Measurements from ENCODE around the gene RNU1-3.
"Not testable (repeated sequence)": the region's sequence is repeated elsewhere in the genome, so short reads cannot be mapped to it uniquely, and the experiment has no call there.

Gene RNU1-3

GRCh38 chr1:16647179-16648176 is 19.3 kb downstream of the RNU1-3 start:
- H3K4me1 ChIP-seq (ENCODE audit: low read length) = peaks cover 15% of the 10 kb centered on the region
- not testable (repeated sequence) for H3K27me3 ChIP-seq (ENCODE audit: low read depth, low read length); H3K36me3 ChIP-seq (replicated peaks; ENCODE audit: low read depth, low read length); H3K4me3 ChIP-seq (ENCODE audit: low read length); H3K4me2 ChIP-seq (ENCODE audit: low read length); H2AFZ ChIP-seq (ENCODE audit: low read depth, low read length); H3K9me3 ChIP-seq (ENCODE audit: insufficient read depth, low read length); H3K27ac ChIP-seq (ENCODE audit: low read length); H3K9ac ChIP-seq (ENCODE audit: low read length); H4K20me1 ChIP-seq (ENCODE audit: insufficient read depth, low read length)
- H3K79me2 ChIP-seq (ENCODE audit: low read length) = peaks cover 19% of the 10 kb centered on the region

- H2AFZ ChIP-seq (ENCODE audit: low read depth, low read length); H4K20me1 ChIP-seq (ENCODE audit: insufficient read depth, low read length); H3K27ac ChIP-seq (ENCODE audit: low read length); H3K9ac ChIP-seq (ENCODE audit: low read length); H3K4me3 ChIP-seq (ENCODE audit: low read length); H3K4me2 ChIP-seq (ENCODE audit: low read length); H3K36me3 ChIP-seq (replicated peaks; ENCODE audit: low read depth, low read length); H3K27me3 ChIP-seq (ENCODE audit: low read depth, low read length); H3K9me3 ChIP-seq (ENCODE audit: insufficient read depth, low read length): not testable (repeated sequence)
- Histone ChIP-seq H3K79me2 (ENCODE audit: low read length) (peaks cover 19% of the 10 kb centered on the region), H3K4me1 (ENCODE audit: low read length) (peaks cover 15% of the 10 kb centered on the region)
Measured at GRCh38 chr1:16646716-16647115, 20.0 kb downstream of the RNU1-3 start.

- Histone ChIP-seq H3K4me1 (ENCODE audit: low read length) (peaks cover 15% of the 10 kb centered on the region), H3K79me2 (ENCODE audit: low read length) (peaks cover 19% of the 10 kb centered on the region)
- H3K4me3 ChIP-seq (ENCODE audit: low read length); H3K27me3 ChIP-seq (ENCODE audit: low read depth, low read length); H4K20me1 ChIP-seq (ENCODE audit: insufficient read depth, low read length); H3K27ac ChIP-seq (ENCODE audit: low read length); H2AFZ ChIP-seq (ENCODE audit: low read depth, low read length); H3K9ac ChIP-seq (ENCODE audit: low read length); H3K4me2 ChIP-seq (ENCODE audit: low read length); H3K36me3 ChIP-seq (replicated peaks; ENCODE audit: low read depth, low read length); H3K9me3 ChIP-seq (ENCODE audit: insufficient read depth, low read length): not testable (repeated sequence)
Measured at GRCh38 chr1:16646061-16646664, 20.6 kb downstream of the RNU1-3 start.

GRCh38 chr1:16645271-16646060 is 21.3 kb downstream of the RNU1-3 start:
- not testable (repeated sequence) for H2AFZ ChIP-seq (ENCODE audit: low read depth, low read length); H3K27me3 ChIP-seq (ENCODE audit: low read depth, low read length); H4K20me1 ChIP-seq (ENCODE audit: insufficient read depth, low read length); H3K36me3 ChIP-seq (replicated peaks; ENCODE audit: low read depth, low read length); H3K27ac ChIP-seq (ENCODE audit: low read length); H3K9me3 ChIP-seq (ENCODE audit: insufficient read depth, low read length)
- Histone ChIP-seq H3K4me2 (ENCODE audit: low read length) (peak overlapping the region; percentile 61), H3K9ac (ENCODE audit: low read length) (peak overlapping the region; percentile 79), H3K4me1 (ENCODE audit: low read length) (peaks cover 15% of the 10 kb centered on the region), H3K79me2 (ENCODE audit: low read length) (peaks cover 19% of the 10 kb centered on the region), H3K4me3 (ENCODE audit: low read length) (peak overlapping the region; percentile 80)

DNA sequence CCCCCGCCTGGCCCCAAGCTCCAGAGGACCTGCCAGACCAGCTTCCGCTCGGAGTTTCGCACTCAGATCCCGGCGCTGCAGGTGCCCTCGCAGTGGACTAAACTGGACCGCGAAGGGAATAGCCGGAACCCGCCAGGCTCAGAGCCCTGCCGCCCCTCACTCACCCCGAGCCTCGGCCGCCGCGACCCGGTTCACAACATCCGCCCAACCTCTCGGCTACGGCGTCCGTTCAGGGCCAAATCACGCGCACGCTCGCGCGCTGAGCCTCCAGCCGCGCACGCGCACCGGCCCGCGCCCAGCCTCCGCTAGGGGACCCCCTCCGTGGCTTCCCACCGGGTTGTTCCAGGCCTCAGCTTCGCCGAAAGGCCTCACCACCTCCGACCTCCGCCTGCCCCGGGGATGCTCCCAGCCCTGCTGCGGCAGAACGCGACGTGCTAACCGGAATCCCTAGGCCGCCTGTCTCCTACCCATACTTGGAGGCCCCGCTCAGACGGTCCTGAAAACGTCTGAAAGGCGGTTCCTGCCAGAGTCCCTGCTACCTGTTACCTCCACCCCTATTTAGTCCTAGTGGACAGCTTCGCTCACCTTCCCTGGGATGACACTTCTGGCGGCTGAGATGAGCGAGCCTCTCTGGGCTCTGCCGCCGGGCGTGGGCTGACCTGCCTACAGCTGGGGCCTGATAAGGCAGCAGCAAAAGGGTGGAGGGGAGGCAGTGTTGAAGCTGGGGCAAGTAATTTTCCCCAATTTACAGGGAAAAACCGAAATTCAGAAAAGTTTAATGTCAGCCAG is 22.1 kb downstream of the RNU1-3 start:
- H3K4me1 ChIP-seq (ENCODE audit: low read length) = peaks cover 15% of the 10 kb centered on the region
- H3K27ac ChIP-seq (ENCODE audit: low read length) = peak overlapping the region; percentile 39
- peak; percentile 48 for TF ChIP-seq CTCF (IDR thresholded peaks at IDR 0.05; ENCODE audit: low read depth, low read length)
- not testable (repeated sequence) for H4K20me1 ChIP-seq (ENCODE audit: insufficient read depth, low read length); H3K36me3 ChIP-seq (replicated peaks; ENCODE audit: low read depth, low read length); H3K9me3 ChIP-seq (ENCODE audit: insufficient read depth, low read length); H3K27me3 ChIP-seq (ENCODE audit: low read depth, low read length)
- peak overlapping the region; percentile 79 for H3K9ac ChIP-seq (ENCODE audit: low read length)
- H2AFZ ChIP-seq (ENCODE audit: low read depth, low read length) = peak overlapping the region; percentile 75
- peak overlapping the region; percentile 61 for H3K4me2 ChIP-seq (ENCODE audit: low read length)
- H3K4me3 ChIP-seq (ENCODE audit: low read length) = peak overlapping the region; percentile 80
- peaks cover 19% of the 10 kb centered on the region for H3K79me2 ChIP-seq (ENCODE audit: low read length)
